ENCODE measurements around the gene MCRIP1.

Gene MCRIP1

GRCh38 chr17:81829858-81830257 lies 3.2 kb downstream of the MCRIP1 start:
- no peak for DNase-seq (ENCODE audit: extremely low read depth, low read depth)
- no peak for TF ChIP-seq CTCF (IDR thresholded peaks at IDR 0.05; ENCODE audit: low read depth, low read length)

- TF ChIP-seq CTCF (IDR thresholded peaks at IDR 0.05; ENCODE audit: low read depth, low read length), result no peak
Measured at GRCh38 chr17:81828656-81829055, 4.4 kb downstream of the MCRIP1 start.

GRCh38 chr17:81825841-81826466 lies 7.1 kb downstream of the MCRIP1 start:
- TF ChIP-seq CTCF (IDR thresholded peaks at IDR 0.05; ENCODE audit: low read depth, low read length), result no peak
- DNase-seq (ENCODE audit: extremely low read depth, low read depth), result no peak

More at GRCh38 chr17:81828656-81829055, 4.4 kb downstream of the MCRIP1 start:
- no peak for DNase-seq (ENCODE audit: extremely low read depth, low read depth)

GRCh38 chr17:81824595-81824994 lies 8.5 kb downstream of the MCRIP1 start:
- TF ChIP-seq CTCF (IDR thresholded peaks at IDR 0.05; ENCODE audit: low read depth, low read length), result no peak
- DNase-seq (ENCODE audit: extremely low read depth, low read depth), result no peak

GRCh38 chr17:81823820-81824550 lies 9.1 kb downstream of the MCRIP1 start:
- no peak for DNase-seq (ENCODE audit: extremely low read depth, low read depth)
- no peak for TF ChIP-seq CTCF (IDR thresholded peaks at IDR 0.05; ENCODE audit: low read depth, low read length)

GRCh38 chr17:81822996-81823819 lies 9.9 kb downstream of the MCRIP1 start:
- TF ChIP-seq CTCF (IDR thresholded peaks at IDR 0.05; ENCODE audit: low read depth, low read length), result no peak
- no peak for DNase-seq (ENCODE audit: extremely low read depth, low read depth)

- TF ChIP-seq CTCF (IDR thresholded peaks at IDR 0.05; ENCODE audit: low read depth, low read length), result no peak
Measured at GRCh38 chr17:81822312-81822637, 10.8 kb downstream of the MCRIP1 start.

More at GRCh38 chr17:81822312-81822637, 10.8 kb downstream of the MCRIP1 start:
- no peak for DNase-seq (ENCODE audit: extremely low read depth, low read depth)
